HG02610 (cell line): ENCODE measurements around the gene SAMD4B.
"Not testable (repeated sequence)": the region's sequence is repeated elsewhere in the genome, so short reads cannot be mapped to it uniquely, and the experiment has no call there.

Source experiments
- ATAC-seq: cut with Tn5 transposase; IDR thresholded peaks from one replicate; pipeline ENCODE4 v1.9.1; 2021; ENCODE audit warnings: mild to moderate bottlenecking, moderate library complexity; ENCODE audit not compliant: unreplicated experiment

Gene SAMD4B

GRCh38 chr19:39341719-39342604, at the start of gene SAMD4B:
Gene SAMD4B, plus strand, starts transcription at chr19:39342421. Its CDS starts 14,473 bp downstream, at chr19:39356894.
- ATAC-seq, result peak; percentile 87

GRCh38 chr19:39293394-39293793, 48.8 kb upstream of the SAMD4B start:
- no peak for ATAC-seq

GRCh38 chr19:39296055-39296645, 46.1 kb upstream of the SAMD4B start, which contains the start of gene IFNL1:
Gene IFNL1, plus strand, starts transcription at chr19:39296407. Its CDS starts 15 bp downstream, at chr19:39296422.
- ATAC-seq, result no peak

GRCh38 chr19:39296906-39297305, 45.3 kb upstream of the SAMD4B start:
- no peak for ATAC-seq

- ATAC-seq, result no peak
These were observed 44.1 kb upstream of the SAMD4B start for GRCh38 chr19:39297931-39298634.

GRCh38 chr19:39299404-39299803, 42.8 kb upstream of the SAMD4B start:
- ATAC-seq, result no peak

GRCh38 chr19:39299832-39300231, 42.4 kb upstream of the SAMD4B start:
- no peak for ATAC-seq

GRCh38 chr19:39301021-39301420, 41.2 kb upstream of the SAMD4B start:
- no peak for ATAC-seq

GRCh38 chr19:39301562-39301961, 40.7 kb upstream of the SAMD4B start:
- no peak for ATAC-seq

GRCh38 chr19:39303373-39304184, 38.6 kb upstream of the SAMD4B start:
- ATAC-seq, result no peak

GRCh38 chr19:39304185-39304513, 38.1 kb upstream of the SAMD4B start:
- no peak for ATAC-seq

GRCh38 chr19:39304701-39305571, 37.3 kb upstream of the SAMD4B start:
- ATAC-seq, result no peak

GRCh38 chr19:39306075-39306474, 36.1 kb upstream of the SAMD4B start:
- ATAC-seq, result no peak

- ATAC-seq, result no peak
These were observed 35.0 kb upstream of the SAMD4B start for GRCh38 chr19:39307046-39307821.

GRCh38 chr19:39307822-39308530, 34.2 kb upstream of the SAMD4B start:
- ATAC-seq, result no peak

GRCh38 chr19:39308531-39309304, 33.5 kb upstream of the SAMD4B start:
- ATAC-seq, result no peak

- not testable (repeated sequence) for ATAC-seq
These were observed 32.9 kb upstream of the SAMD4B start for GRCh38 chr19:39309305-39309670.
